ENCODE measurements around the gene TRIP10.
"Not testable (repeated sequence)": the region's sequence is repeated elsewhere in the genome, so short reads cannot be mapped to it uniquely, and the experiment has no call there.

Gene TRIP10

GRCh38 chr19:6769006-6769619 is 29.6 kb downstream of the TRIP10 start:
- DNase-seq = no peak

GRCh38 chr19:6771648-6772027 is 32.2 kb downstream of the TRIP10 start:
- not testable (repeated sequence) for DNase-seq

GRCh38 chr19:6772028-6772865 is 32.8 kb downstream of the TRIP10 start, which contains the start of gene VAV1:
TSS of gene VAV1 (plus strand) at chr19:6772708. CDS start at chr19:6772808, 100 bp downstream.
- DNase-seq = peak; percentile 62

DNA sequence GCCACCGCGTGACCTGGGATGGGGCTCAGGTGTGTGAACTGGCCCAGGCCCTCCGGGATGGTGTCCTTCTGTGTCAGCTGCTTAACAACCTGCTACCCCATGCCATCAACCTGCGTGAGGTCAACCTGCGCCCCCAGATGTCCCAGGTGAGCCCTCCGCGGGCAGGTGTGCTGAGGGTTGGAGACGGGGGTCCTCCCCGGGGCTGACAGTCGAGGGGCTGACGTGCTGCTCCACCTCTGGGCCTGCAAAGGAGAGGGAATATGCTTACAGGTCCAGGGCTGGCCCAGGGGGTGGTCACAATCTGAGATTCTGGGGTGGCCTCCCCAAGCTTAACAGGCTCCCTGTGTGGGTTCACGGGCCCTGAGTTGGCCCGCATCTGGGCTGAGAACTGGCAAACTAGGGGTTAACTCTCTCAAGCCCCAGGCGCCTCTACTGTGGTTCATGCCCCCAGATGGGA is 33.4 kb downstream of the TRIP10 start:
- no peak for DNase-seq

DNA sequence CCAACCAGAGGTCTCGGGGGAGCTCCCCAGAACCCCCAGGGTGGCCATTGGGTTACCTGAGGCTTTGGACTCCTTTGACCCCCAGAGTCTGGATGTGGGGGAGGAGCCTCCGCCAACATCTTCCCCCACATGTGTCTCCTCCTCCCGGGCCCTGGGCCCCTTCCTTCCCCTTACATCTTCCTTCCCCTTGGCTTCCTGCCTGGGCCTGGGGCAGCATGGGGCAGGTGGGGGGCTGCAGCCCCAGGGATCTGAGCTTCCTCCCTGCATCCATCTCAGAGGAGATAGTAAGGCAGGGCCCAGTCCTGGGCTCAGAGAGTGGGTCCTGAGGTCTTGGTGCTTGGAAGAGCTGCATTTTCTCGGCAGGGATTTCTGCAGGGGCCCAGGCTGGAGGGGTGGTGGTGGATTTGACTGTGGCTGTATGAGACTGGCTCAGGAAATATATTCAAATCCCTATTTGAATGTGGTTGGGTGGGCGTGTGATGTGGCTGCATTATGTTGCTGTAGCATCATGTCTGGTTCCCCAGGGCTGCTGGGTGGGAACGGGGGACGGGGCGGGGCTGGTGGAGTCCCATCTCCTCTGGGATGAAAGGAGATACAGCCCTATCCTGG is 33.9 kb downstream of the TRIP10 start:
- DNase-seq = peak; percentile 40

DNA sequence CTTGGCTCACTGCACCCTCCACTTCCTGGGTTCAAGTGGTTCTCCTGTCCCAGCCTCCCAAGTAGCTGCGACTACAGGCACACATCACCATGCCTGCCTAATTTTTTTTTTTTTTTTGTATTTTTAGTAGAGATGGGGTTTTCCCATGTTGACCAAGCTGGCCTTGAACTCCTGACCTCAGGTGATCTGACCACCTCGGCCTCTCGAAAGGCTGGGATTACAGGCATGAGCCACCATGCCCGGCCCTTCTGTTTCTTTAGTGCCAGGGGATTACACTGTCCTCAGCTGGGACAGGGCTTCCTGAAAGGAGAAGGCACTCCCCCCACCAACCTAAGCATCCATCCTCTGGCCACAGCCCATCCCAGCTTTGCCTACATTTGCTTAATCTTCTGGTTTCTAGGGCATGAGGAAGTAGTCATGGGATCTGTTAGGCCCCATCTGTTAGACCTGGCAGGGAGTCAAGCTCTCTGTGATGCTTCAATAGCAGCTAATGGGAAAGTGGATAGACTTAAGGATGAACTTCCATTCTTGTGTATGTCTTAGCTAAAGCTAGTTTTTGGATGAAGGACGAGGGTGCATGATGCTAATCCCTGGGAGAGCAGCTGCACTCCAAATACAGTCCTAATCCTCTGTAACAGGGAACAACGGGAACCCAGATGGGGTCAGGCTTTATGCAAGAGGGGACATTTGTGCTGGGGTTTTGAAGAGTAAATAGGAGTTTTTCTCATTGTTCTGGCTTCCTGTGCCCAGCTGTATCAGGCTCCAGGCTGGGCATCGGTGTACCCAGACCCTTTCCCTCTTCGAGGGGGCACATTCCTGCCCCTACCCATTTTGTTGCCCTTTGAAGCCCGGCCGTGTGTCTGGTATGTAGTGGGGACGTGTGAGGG is 35.6 kb downstream of the TRIP10 start:
- DNase-seq = peak; percentile 21

DNA sequence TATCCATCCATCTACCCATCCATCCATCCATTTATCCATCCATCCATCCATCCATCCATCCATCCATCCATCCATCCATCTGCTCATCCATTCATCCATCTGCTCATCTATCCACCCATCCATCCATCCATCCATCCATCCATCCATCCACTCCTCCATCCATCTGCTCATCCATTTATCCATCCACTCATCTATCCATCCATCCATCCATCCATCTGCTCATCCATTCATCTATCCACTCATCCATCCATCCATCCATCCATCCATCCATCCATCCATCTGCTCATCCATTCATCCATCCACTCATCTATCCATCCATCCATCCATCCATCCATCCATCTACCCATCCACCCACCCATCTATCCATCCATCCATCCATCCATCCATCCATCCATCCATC is 36.6 kb downstream of the TRIP10 start:
- not testable (repeated sequence) for DNase-seq

DNA sequence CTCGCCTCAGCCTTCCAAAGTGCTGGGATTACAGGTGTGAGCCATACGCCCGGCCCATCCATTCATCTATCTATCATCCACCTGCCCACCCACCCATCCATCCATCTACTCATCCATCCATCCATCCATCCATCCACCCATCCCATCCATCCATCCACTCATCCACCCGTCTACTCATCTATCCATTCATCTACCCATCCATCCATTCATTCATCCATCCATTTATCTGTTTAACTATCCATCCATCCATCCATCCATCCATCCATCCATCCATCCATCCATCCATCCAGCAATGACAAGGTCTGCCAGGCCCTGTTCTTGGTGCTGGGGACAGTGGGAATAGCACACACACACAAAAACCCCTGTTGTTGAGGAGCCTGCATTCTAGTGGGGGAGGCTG is 37.5 kb downstream of the TRIP10 start:
- no peak for DNase-seq

GRCh38 chr19:6777434-6777833 is 38.0 kb downstream of the TRIP10 start:
- no peak for DNase-seq

DNA sequence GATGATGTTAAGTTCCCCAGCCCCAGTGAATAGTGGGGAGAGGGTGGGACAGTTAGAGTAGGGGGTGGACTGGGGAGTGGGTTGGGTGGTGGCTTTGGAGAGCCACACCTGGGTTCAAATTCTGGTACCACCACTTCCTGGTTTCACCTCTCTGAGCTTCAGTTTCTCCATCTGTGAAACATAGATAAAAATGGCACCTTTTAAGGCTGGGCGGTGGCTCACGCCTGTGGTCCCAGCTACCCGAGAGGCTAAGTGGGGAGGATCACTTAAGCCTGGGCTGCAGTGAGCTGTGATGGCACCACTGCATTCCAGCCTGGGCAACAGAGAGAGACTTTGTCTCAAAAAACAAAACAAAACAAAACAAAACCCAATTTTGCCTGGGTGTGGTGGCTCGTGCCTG is 38.9 kb downstream of the TRIP10 start:
- DNase-seq = no peak

DNA sequence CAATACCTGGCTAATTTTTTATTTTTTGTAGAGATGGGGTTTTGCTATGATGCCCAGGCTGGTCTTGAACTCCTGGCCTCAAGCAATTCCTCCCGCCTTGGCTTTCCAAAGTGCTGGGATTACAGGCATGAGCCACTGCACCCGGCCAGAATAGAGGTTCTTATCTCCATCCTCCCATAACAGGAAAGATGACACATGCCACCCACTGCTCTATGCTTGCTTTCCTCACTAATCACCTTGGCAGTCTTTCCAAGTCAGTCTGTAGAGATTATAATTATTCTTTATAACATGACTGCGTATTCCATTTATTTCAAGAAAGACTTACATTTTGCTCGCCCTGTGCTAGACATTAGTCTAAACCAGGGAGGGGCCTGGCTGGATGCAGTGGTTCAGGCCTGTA is 39.7 kb downstream of the TRIP10 start:
- no peak for DNase-seq

- no peak for DNase-seq
Measured at GRCh38 chr19:6787393-6787792, 47.9 kb downstream of the TRIP10 start.

- no peak for DNase-seq
Measured at GRCh38 chr19:6788896-6789295, 49.4 kb downstream of the TRIP10 start.

DNA sequence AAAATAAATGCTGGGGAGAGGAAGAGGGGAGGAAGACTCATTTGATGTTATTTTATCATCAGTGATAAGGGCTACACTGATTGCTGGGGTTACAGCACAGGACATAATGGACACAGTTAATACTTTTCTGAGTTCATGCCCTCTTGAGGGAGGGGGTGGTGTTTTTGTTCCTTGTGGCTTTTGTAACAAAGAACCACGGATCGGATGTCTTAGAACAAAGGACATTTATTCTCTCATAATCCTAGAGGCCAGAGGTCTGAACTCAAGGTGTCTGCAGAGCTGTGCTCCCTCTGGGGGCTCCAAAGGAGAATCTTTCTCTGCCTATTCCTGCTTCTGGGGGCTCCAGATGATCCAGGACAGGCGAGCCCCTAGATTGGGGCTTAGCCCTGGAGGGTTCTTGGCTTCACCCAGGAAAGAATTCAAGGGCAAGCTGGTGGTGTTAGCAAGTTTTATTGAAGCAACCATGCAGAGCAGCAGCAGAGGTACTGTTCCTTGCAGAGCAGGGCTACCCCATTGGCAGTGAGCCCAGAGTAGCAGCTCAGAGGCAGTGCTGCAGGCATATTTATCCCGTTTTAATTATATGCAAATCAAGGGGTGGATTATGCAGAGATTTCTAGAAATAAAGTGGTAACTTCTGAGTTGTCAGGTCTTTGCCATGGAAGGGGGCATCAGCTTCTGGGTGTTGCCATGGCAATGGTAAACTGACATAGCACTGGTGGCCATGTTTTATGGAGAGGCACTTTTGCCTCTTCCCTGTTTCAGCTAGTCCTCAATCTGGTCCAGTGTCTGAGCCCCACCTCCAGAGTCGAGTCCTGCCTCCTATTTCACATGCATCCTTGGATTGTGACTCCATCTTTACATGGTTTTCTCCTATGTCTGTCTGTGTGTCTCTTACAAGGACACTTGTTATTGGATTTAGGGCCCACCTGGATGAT is 51.0 kb downstream of the TRIP10 start:
- DNase-seq = no peak

DNA sequence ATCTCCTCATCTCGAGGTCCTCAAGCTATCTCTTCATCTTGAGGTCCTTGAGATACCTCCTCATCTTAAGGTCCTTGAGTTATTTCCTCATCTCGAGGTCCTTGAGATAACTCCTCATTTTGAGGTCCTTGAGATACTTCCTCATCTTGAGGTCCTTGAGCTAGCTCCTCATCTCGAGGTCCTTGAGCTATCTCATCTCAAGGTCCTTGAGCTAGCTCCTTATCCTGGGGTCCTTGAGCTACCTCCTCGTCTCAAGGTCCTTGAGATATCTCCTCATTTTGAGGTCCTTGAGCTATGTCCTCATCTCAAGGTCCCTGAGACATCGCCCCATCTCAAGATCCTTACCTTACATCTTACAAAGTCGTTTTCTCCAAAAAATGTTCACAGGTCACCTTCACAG is 51.8 kb downstream of the TRIP10 start:
- no peak for DNase-seq

GRCh38 chr19:6793411-6793810 is 53.9 kb downstream of the TRIP10 start:
- DNase-seq = no peak

GRCh38 chr19:6793973-6794372 is 54.5 kb downstream of the TRIP10 start:
- DNase-seq = no peak

DNA sequence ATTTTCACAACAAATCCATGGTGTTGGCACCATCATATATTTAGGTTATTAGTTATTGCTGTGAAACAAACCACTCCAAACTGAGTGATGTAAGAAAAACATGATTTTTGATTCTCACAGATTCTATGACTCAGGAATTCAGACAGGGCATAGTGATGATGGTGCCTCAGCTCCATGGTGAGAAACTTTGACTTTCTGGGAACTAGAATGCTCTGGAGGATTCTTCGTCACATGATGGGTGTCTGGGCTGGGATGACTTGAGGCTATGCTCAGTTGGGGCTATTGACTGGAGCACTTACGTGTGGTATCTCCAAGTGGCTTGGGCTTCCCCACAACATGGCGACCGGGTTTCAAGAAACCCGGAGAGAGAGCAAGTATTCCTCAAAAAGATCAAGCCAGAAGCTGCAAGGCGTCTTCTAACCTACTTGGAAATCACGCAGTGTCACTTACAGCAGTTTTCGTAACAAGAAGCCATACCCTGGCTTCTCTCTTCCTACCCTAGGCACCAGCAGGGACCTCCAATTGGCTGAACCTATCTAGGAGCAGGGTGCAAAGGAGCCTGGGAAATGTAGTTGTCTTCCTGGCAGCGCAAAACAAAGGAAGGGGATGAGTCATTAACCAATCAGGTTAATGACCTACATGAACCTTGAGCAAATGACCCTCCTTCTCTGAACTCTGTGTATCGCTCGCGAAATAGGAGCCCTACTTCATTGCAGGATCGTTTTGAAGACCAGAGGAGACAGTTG is 55.4 kb downstream of the TRIP10 start:
- no peak for DNase-seq

DNA sequence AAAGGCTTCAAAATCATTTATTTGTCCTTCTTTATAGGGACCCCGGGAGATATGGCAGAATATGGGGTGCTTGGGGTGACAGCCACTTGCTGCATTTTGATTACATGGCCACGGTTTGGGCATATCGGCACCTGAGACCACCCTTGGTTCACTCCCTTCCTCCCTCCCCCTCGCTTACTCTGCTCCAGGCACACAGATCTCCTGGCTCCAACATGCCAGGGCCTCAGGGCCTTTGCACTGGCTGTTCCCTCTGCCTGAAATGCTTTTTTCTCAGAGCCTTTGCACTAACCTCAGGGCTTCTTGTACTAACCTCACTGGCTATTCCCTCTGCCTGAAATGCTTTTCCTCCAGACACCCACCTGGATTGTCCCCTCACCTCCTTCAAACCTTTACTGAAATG is 56.8 kb downstream of the TRIP10 start:
- DNase-seq = no peak

DNA sequence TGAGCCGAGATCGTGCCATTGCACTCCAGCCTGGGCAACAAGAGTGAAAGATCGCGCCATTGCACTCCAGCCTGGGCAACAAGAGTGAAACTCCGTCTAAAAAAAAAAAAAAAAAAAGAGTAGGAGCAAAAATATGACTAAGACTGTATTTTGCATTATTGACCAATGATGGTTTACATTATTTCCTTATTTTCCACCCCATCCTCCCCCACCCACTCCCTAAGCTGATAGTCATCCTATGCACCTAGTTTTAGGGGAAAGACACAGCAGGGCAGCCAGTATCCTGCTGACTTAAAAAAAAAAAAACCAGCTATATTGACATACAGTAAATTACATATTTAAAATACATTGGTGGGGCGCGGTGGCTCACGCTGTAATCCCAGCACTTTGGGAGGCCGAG is 58.2 kb downstream of the TRIP10 start:
- DNase-seq = no peak
